Measurements from ENCODE around the gene TNPO1. TPM values are rescaled to one million over a fixed set of nuclear protein-coding genes. Genes with fewer than 3 reads are reported as not detected.
"Not testable (repeated sequence)": the region's sequence is repeated elsewhere in the genome, so short reads cannot be mapped to it uniquely, and the experiment has no call there.

Gene TNPO1
- total RNA-seq, 1 donor = 412 TPM

- DNase-seq (ENCODE audit: low read depth) = no peak
- no peak overlapping the region for H3K4me3 ChIP-seq (ENCODE audit: low read depth, low read length)
- no peak for TF ChIP-seq CTCF (IDR thresholded peaks at IDR 0.05; ENCODE audit: insufficient read depth, low read depth, low read length)
Observed at GRCh38 chr5:72784129-72784528, 32.3 kb upstream of the TNPO1 start.

- DNase-seq (ENCODE audit: low read depth) = no peak
- TF ChIP-seq CTCF (IDR thresholded peaks at IDR 0.05; ENCODE audit: insufficient read depth, low read depth, low read length) = no peak
- no peak overlapping the region for H3K4me3 ChIP-seq (ENCODE audit: low read depth, low read length)
Observed at GRCh38 chr5:72785801-72786200, 30.7 kb upstream of the TNPO1 start.

GRCh38 chr5:72786676-72787075 lies 29.8 kb upstream of the TNPO1 start:
- H3K4me3 ChIP-seq (ENCODE audit: low read depth, low read length) = no peak overlapping the region
- no peak for TF ChIP-seq CTCF (IDR thresholded peaks at IDR 0.05; ENCODE audit: insufficient read depth, low read depth, low read length)
- DNase-seq (ENCODE audit: low read depth) = peak; percentile 10

- DNase-seq (ENCODE audit: low read depth) = peak; percentile 7
- TF ChIP-seq CTCF (IDR thresholded peaks at IDR 0.05; ENCODE audit: insufficient read depth, low read depth, low read length) = no peak
- no peak overlapping the region for H3K4me3 ChIP-seq (ENCODE audit: low read depth, low read length)
Observed at GRCh38 chr5:72788866-72789505, 27.5 kb upstream of the TNPO1 start.

GRCh38 chr5:72790186-72790585 lies 26.3 kb upstream of the TNPO1 start:
- TF ChIP-seq CTCF (IDR thresholded peaks at IDR 0.05; ENCODE audit: insufficient read depth, low read depth, low read length) = no peak
- DNase-seq (ENCODE audit: low read depth) = no peak
- no peak overlapping the region for H3K4me3 ChIP-seq (ENCODE audit: low read depth, low read length)

GRCh38 chr5:72792662-72793061 lies 23.8 kb upstream of the TNPO1 start:
- not testable (repeated sequence) for DNase-seq (ENCODE audit: low read depth); H3K4me3 ChIP-seq (ENCODE audit: low read depth, low read length)

GRCh38 chr5:72796001-72796400 lies 20.5 kb upstream of the TNPO1 start:
- no peak for DNase-seq (ENCODE audit: low read depth)
- no peak for TF ChIP-seq CTCF (IDR thresholded peaks at IDR 0.05; ENCODE audit: insufficient read depth, low read depth, low read length)
- H3K4me3 ChIP-seq (ENCODE audit: low read depth, low read length) = no peak overlapping the region
